SK-N-SH treated with all-trans-retinoic acid at 6 μM for 48 hours (cell line): ENCODE results near the gene RPS8.

Source experiments
- ARNTL ChIP-seq: fragments of 450-650 bp; formaldehyde crosslinking; IDR thresholded peaks from 2 replicates; pipeline ENCODE4 v1.5.0; 2020; ENCODE audit warnings: low read depth, mild to moderate bottlenecking, moderate library complexity, borderline replicate concordance
- RARB ChIP-seq: fragments of 250-450 bp; sonication (Bioruptor Pico); IDR thresholded peaks from 2 replicates; pipeline ENCODE4 v1.8.0; 2021; ENCODE audit warnings: mild to moderate bottlenecking, moderate library complexity
- TCF4 ChIP-seq: fragments of 250-450 bp; sonication (Bioruptor Pico); IDR thresholded peaks from 2 replicates; pipeline ENCODE4 v1.8.0; 2021; ENCODE audit warnings: mild to moderate bottlenecking, moderate library complexity, borderline replicate concordance
- TOX ChIP-seq: fragments of 250-450 bp; sonication (Bioruptor Pico); IDR thresholded peaks from 2 replicates; pipeline ENCODE4 v1.8.0; 2021; ENCODE audit warnings: mild to moderate bottlenecking, moderate library complexity, borderline replicate concordance
- ZC3H10 ChIP-seq: fragments of 250-450 bp; sonication (Bioruptor Pico); IDR thresholded peaks from 2 replicates; pipeline ENCODE4 v1.5.1; 2021; ENCODE audit warnings: mild to moderate bottlenecking, moderate library complexity
- ZFP3 ChIP-seq: fragments of 250-450 bp; sonication (Bioruptor Pico); IDR thresholded peaks from 2 replicates; pipeline ENCODE4 v1.5.0; 2020; ENCODE audit warnings: mild to moderate bottlenecking, moderate library complexity
- TF ChIP-seq, protein P1 (sequence below): fragments of 250-450 bp; sonication (Bioruptor Pico); IDR thresholded peaks from 2 replicates; pipeline ENCODE4 v1.8.0; 2020; ENCODE audit warnings: mild to moderate bottlenecking, moderate library complexity, borderline replicate concordance
- TF ChIP-seq, protein P2 (sequence below): fragments of 250-450 bp; sonication (Bioruptor Pico); IDR thresholded peaks from 2 replicates; pipeline ENCODE4 v1.5.0; 2020; ENCODE audit warnings: mild to moderate bottlenecking, moderate library complexity

DNA sequence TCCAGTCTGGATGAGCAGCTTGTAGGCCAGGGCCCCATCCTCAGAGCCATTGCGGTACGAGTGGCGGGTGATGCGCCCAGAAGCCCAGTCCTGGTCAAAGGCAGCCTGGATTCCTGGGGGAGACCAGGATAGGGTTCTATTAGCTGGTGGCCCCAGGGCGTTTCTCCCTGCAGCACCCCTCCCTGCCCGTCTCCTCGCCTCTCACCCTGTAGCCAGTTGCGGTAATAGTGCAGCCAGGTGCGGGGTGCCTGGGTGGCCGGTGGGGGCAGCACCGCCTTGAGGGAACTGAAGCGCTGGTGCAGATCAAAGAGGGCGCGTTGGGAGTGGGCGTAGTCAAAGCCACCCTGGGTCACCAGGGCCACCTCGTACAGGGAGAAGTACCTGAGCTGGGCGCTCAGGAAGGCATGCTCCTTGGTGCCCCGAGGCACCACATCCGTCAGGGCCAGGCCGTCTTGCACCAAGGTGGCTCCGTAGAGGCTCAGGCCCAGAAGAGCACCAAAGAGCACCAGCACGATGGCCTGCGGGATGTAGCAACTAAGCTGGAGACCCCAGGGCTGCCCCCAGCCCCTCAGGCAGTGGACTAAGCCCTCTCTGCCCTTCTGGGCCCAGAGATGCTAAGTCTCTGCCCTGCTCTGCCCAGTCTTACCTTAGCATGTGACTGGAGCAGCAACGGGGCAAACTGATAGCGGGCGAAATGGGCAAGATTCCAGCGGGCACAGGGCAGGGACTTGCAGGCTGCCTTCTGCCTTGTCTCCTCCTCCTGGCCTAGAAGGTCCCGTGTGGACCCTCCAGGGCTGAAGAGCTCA, 52.1 kb downstream of the RPS8 start:
- TF ChIP-seq RARB, result no peak
- TF ChIP-seq, protein P1, sequence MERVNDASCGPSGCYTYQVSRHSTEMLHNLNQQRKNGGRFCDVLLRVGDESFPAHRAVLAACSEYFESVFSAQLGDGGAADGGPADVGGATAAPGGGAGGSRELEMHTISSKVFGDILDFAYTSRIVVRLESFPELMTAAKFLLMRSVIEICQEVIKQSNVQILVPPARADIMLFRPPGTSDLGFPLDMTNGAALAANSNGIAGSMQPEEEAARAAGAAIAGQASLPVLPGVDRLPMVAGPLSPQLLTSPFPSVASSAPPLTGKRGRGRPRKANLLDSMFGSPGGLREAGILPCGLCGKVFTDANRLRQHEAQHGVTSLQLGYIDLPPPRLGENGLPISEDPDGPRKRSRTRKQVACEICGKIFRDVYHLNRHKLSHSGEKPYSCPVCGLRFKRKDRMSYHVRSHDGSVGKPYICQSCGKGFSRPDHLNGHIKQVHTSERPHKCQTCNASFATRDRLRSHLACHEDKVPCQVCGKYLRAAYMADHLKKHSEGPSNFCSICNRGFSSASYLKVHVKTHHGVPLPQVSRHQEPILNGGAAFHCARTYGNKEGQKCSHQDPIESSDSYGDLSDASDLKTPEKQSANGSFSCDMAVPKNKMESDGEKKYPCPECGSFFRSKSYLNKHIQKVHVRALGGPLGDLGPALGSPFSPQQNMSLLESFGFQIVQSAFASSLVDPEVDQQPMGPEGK (CRISPR knock-in tag), result no peak
- TF ChIP-seq, protein P2, sequence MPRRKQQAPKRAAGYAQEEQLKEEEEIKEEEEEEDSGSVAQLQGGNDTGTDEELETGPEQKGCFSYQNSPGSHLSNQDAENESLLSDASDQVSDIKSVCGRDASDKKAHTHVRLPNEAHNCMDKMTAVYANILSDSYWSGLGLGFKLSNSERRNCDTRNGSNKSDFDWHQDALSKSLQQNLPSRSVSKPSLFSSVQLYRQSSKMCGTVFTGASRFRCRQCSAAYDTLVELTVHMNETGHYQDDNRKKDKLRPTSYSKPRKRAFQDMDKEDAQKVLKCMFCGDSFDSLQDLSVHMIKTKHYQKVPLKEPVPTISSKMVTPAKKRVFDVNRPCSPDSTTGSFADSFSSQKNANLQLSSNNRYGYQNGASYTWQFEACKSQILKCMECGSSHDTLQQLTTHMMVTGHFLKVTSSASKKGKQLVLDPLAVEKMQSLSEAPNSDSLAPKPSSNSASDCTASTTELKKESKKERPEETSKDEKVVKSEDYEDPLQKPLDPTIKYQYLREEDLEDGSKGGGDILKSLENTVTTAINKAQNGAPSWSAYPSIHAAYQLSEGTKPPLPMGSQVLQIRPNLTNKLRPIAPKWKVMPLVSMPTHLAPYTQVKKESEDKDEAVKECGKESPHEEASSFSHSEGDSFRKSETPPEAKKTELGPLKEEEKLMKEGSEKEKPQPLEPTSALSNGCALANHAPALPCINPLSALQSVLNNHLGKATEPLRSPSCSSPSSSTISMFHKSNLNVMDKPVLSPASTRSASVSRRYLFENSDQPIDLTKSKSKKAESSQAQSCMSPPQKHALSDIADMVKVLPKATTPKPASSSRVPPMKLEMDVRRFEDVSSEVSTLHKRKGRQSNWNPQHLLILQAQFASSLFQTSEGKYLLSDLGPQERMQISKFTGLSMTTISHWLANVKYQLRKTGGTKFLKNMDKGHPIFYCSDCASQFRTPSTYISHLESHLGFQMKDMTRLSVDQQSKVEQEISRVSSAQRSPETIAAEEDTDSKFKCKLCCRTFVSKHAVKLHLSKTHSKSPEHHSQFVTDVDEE, result no peak
- no peak for TF ChIP-seq ARNTL (CRISPR knock-in tag)
- TF ChIP-seq TCF4, result no peak
- TF ChIP-seq ZC3H10, result no peak
- no peak for TF ChIP-seq ZFP3
- TF ChIP-seq TOX (CRISPR knock-in tag), result no peak
